GM21367 (cell line): ENCODE results near the gene MTHFS.
A peak's percentile ranks its signal among the peaks of the same experiment; 100 is the strongest.
"Not testable (repeated sequence)": the region's sequence is repeated elsewhere in the genome, so short reads cannot be mapped to it uniquely, and the experiment has no call there.

ENCODE experiments used
- ATAC-seq: cut with Tn5 transposase; IDR thresholded peaks from one replicate; pipeline ENCODE4 v1.9.1; 2021; ENCODE audit not compliant: unreplicated experiment

The MTHFS gene

GRCh38 chr15:79896634-79897379 is at the start of gene MTHFS:
TSS of gene MTHFS (minus strand) at chr15:79897014. CDS start at chr15:79896988, 26 bp downstream.
- ATAC-seq, result peak; percentile 72

- no peak for ATAC-seq
Observed at GRCh38 chr15:79944622-79945021, 47.8 kb upstream of the MTHFS start.

- ATAC-seq, result no peak
Observed at GRCh38 chr15:79943820-79944219, 47.0 kb upstream of the MTHFS start.

- ATAC-seq, result no peak
Observed at GRCh38 chr15:79942741-79943481, 46.1 kb upstream of the MTHFS start.

- ATAC-seq, result no peak
Observed at GRCh38 chr15:79939399-79939798, 42.6 kb upstream of the MTHFS start.

- no peak for ATAC-seq
Observed at GRCh38 chr15:79938143-79938542, 41.3 kb upstream of the MTHFS start.

- ATAC-seq, result not testable (repeated sequence)
Observed at GRCh38 chr15:79935556-79936201, 38.9 kb upstream of the MTHFS start.

- ATAC-seq, result no peak
Observed at GRCh38 chr15:79933231-79933630, 36.4 kb upstream of the MTHFS start.

GRCh38 chr15:79932447-79932846 is 35.6 kb upstream of the MTHFS start:
- no peak for ATAC-seq

GRCh38 chr15:79930516-79930915 is 33.7 kb upstream of the MTHFS start:
- no peak for ATAC-seq

- no peak for ATAC-seq
Observed at GRCh38 chr15:79929412-79929811, 32.6 kb upstream of the MTHFS start.

GRCh38 chr15:79926116-79926515 is 29.3 kb upstream of the MTHFS start:
- ATAC-seq, result not testable (repeated sequence)

GRCh38 chr15:79924379-79924778 is 27.6 kb upstream of the MTHFS start:
- ATAC-seq, result no peak

- peak; percentile 94 for ATAC-seq
Observed at GRCh38 chr15:79923515-79924169, 26.8 kb upstream of the MTHFS start.

GRCh38 chr15:79923079-79923514 is 26.3 kb upstream of the MTHFS start:
- ATAC-seq, result peak; percentile 25

GRCh38 chr15:79922512-79923078 is 25.8 kb upstream of the MTHFS start:
- ATAC-seq, result no peak

- no peak for ATAC-seq
Observed at GRCh38 chr15:79919749-79920511, 23.1 kb upstream of the MTHFS start.

GRCh38 chr15:79919090-79919748 is 22.4 kb upstream of the MTHFS start:
- ATAC-seq, result no peak

GRCh38 chr15:79918278-79918677 is 21.5 kb upstream of the MTHFS start:
- no peak for ATAC-seq
